DOHH2 (cell line): ENCODE results near the gene SEC63.
"Not testable (repeated sequence)": the region's sequence is repeated elsewhere in the genome, so short reads cannot be mapped to it uniquely, and the experiment has no call there.

Experiments used
- H3F3A ChIP-seq: fragments of 200-600 bp; sonication (generic), shearing (Covaris generic); 2 replicates; pipeline ENCODE4 v1.6.0; 2016; ENCODE audit warnings: antibody characterized with exemption, mild to moderate bottlenecking; ENCODE audit not compliant: control insufficient read depth, insufficient read depth
- H3K27ac ChIP-seq: fragments of 200-600 bp; sonication (generic); 2 replicates; pipeline ENCODE4 v1.5.1; 2014; ENCODE audit warnings: low read depth, mild to moderate bottlenecking, low read length, moderate library complexity
- H3K27me3 ChIP-seq: fragments of 200-600 bp; sonication (generic); 2 replicates; pipeline ENCODE4 v1.6.1; 2014; ENCODE audit warnings: mild to moderate bottlenecking, low read length, mixed read lengths; ENCODE audit not compliant: control insufficient read depth
- H3K36me3 ChIP-seq: fragments of 200-600 bp; sonication (generic); 2 replicates; pipeline ENCODE4 v1.6.1; 2014; ENCODE audit warnings: mild to moderate bottlenecking, low read length, moderate library complexity, mixed read lengths; ENCODE audit not compliant: control insufficient read depth
- H3K4me1 ChIP-seq: fragments of 200-600 bp; sonication (generic); 2 replicates; pipeline ENCODE4 v1.6.1; 2014; ENCODE audit warnings: mild to moderate bottlenecking, low read length, mixed read lengths; ENCODE audit not compliant: control insufficient read depth
- H3K4me2 ChIP-seq: fragments of 200-600 bp; sonication (generic); 2 replicates; pipeline ENCODE4 v1.6.0; 2014; ENCODE audit warnings: mild to moderate bottlenecking, low read length, moderate library complexity
- H3K4me3 ChIP-seq: fragments of 200-600 bp; sonication (generic); 2 replicates; pipeline ENCODE4 v1.5.1; 2014; ENCODE audit warnings: mild to moderate bottlenecking, low read length, mixed read lengths
- H3K79me2 ChIP-seq: fragments of 200-600 bp; sonication (generic); 2 replicates; pipeline ENCODE4 v1.6.1; 2014; ENCODE audit warnings: mild to moderate bottlenecking, low read length, mixed read lengths; ENCODE audit not compliant: control insufficient read depth
- H3K9me2 ChIP-seq: fragments of 200-600 bp; sonication (generic); replicated peaks from 2 replicates; pipeline ENCODE4 v1.6.1; 2014; ENCODE audit warnings: mild to moderate bottlenecking, low read length, mixed read lengths; ENCODE audit not compliant: control insufficient read depth
- H3K9me3 ChIP-seq: fragments of 200-600 bp; sonication (generic); 2 replicates; pipeline ENCODE4 v1.6.1; 2014; ENCODE audit warnings: antibody characterized with exemption, low read length, mixed read lengths; ENCODE audit not compliant: control insufficient read depth, insufficient read depth
- H4K20me1 ChIP-seq: fragments of 200-600 bp; sonication (generic); 2 replicates; pipeline ENCODE4 v1.6.0; 2014; ENCODE audit warnings: low read depth, mild to moderate bottlenecking, antibody characterized with exemption, low read length, moderate library complexity; ENCODE audit not compliant: control insufficient read depth, insufficient read depth
- CTCF ChIP-seq: fragments of 200-600 bp; sonication (generic); IDR thresholded peaks from one replicate; pipeline ENCODE4 v1.5.1; 2014; ENCODE audit warnings: antibody characterized with exemption, mild to moderate bottlenecking, low read depth, low read length; ENCODE audit not compliant: poor library complexity, severe bottlenecking
- EZH2phosphoT487 ChIP-seq: fragments of 200-600 bp; sonication (generic); IDR thresholded peaks from 2 replicates; pipeline ENCODE4 v1.6.1; 2017; ENCODE audit warnings: borderline replicate concordance, mild to moderate bottlenecking, antibody characterized with exemption, low read length, moderate library complexity, mixed read lengths

SEC63 gene

GRCh38 chr6:107956586-107957307 lies 1.3 kb downstream of the SEC63 start:
- Histone ChIP-seq H3K79me2 (peaks cover 56% of the 10 kb centered on the region), H3K9me3 (no peaks in the 10 kb centered on the region), H3F3A (0 out of 2 replicates have a peak, but pooled peaks cover 7% of the 10 kb centered on the region), H3K27me3 (peaks cover 6% of the 10 kb centered on the region), H3K4me3 (peak overlapping the region; percentile 92), H3K27ac (peak overlapping the region; percentile 64), H3K9me2 (no peaks in the 10 kb centered on the region), H3K36me3 (peaks cover 28% of the 10 kb centered on the region), H4K20me1 (peaks cover 14% of the 10 kb centered on the region), H3K4me2 (peak overlapping the region; percentile 88), H3K4me1 (peaks cover 29% of the 10 kb centered on the region)
- TF ChIP-seq EZH2phosphoT487 (no peak), CTCF (no peak)

DNA sequence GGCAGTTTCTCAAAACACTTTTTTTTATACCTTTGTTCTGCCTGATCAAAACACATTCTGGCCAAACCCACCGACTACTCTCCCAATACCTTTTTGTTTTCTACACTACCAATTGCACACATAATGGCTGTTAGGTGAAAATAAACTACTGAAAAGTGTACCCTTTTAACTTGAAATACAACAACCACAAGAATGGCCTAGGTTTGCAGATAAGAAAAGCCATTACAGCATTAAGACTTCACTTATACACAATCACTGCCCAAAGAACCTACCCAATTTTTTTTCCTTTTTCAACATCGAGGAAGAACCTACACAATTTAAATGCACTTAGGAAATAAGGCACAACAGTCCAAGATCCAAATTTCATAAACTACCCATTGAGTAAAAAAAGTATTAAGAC lies 1.8 kb downstream of the SEC63 start:
- Histone ChIP-seq H4K20me1 (peaks cover 14% of the 10 kb centered on the region), H3K4me1 (peaks cover 29% of the 10 kb centered on the region), H3K4me3 (peak overlapping the region; percentile 92), H3K27ac (peak overlapping the region; percentile 64; the same call in 1 of the 2 replicates), H3K4me2 (peak overlapping the region; percentile 88), H3K9me2 (no peaks in the 10 kb centered on the region), H3K27me3 (peaks cover 6% of the 10 kb centered on the region), H3K9me3 (no peaks in the 10 kb centered on the region), H3K36me3 (peaks cover 28% of the 10 kb centered on the region), H3K79me2 (peaks cover 62% of the 10 kb centered on the region), H3F3A (0 out of 2 replicates have a peak, but pooled peaks cover 7% of the 10 kb centered on the region)
- TF ChIP-seq EZH2phosphoT487 = no peak
- TF ChIP-seq CTCF = no peak

GRCh38 chr6:107953858-107954414 lies 4.1 kb downstream of the SEC63 start:
- H3K4me3 ChIP-seq, H3K9me2 ChIP-seq, H3F3A ChIP-seq, H3K27ac ChIP-seq, H3K27me3 ChIP-seq, H3K4me2 ChIP-seq, H3K9me3 ChIP-seq: not testable (repeated sequence)
- peaks cover 24% of the 10 kb centered on the region for H3K4me1 ChIP-seq
- peaks cover 34% of the 10 kb centered on the region for H3K36me3 ChIP-seq
- H3K79me2 ChIP-seq = peaks cover 85% of the 10 kb centered on the region
- peaks cover 26% of the 10 kb centered on the region for H4K20me1 ChIP-seq
